ENCODE data around the gene ALAD.
A peak's percentile ranks its signal among the peaks of the same experiment; 100 is the strongest.
"Not testable (repeated sequence)": the region's sequence is repeated elsewhere in the genome, so short reads cannot be mapped to it uniquely, and the experiment has no call there.

The ALAD gene

DNA sequence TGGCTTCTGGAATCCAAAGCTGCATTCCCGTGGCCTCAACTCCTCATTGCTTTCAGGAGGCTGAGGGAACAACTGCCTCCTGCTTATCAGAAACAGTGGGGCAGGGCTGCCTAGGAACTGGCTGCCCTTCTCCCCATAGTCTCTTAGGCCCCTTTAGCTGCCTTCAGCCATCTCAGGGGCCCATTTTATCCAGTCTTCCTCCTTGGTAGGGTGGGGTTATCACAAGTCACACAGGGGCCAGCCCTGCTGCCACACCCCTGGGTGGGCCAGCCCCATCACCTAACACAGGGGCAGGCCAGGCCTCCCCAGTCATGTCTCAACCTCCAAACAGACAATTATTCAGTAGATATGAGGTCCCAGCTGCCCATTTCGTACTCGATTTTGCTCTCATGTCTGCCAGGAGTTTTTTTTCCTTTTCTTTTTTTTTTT is 3.9 kb downstream of the ALAD start:
- DNase-seq = no peak

DNA sequence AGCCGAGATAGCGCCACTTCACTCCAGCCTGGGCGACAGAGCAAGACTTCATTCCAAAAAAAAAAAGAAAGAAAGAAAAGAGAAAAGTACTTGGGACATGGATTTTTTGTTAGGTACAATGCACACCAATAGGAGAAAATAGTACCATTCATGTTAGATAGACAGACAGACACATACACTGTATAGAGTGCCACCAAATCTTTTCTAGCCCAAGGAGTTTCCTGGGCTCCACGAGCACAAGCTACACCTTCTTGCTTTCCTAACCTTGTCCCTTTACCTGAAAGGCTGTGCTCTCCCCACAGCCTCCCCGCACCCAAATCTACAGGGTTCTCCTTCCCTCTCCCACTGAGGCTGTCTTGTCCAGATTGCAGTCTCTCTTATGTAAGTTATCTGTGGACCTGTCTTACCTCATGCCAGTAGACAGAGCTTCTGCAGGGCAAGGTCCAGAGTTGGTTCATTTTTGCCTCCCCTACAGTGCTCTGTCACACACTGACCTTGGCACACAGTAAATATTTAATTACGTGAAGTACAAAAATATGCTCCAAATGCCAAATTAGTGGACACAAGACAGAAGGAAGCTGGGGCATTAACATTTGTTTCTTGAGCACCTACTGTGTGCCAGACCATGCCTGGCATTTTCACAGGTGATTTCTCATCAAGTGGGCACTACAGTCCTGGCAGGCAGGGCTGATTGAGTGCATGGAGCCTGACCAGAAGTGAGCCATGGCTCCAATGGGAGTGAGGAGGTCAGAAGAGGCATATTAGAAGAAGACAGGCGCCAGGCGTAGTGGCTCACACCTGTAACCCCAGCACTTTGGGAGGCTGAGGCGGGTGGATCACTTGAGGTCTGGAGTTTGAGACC is 5.9 kb downstream of the ALAD start:
- no peak for DNase-seq

DNA sequence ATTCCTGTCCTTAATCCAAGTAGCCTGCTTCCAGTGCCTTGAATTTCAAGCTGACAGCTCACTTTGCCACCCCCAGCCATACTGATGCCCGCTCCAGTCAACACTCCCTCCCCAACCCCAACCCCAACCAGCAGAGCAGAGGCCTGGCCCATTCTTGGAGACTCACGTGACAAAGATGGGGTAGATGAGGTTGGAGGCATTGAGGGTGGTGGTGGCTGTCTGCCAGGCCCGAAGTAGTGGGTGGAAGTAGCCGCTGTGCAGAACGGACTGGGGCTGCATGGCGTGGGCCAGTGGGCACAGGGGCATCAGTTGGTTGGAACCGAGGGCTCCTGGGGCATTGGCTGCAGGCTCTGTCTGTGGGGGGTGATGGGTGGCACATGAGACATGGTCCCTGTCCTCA is 7.8 kb downstream of the ALAD start:
- no peak for DNase-seq

DNA sequence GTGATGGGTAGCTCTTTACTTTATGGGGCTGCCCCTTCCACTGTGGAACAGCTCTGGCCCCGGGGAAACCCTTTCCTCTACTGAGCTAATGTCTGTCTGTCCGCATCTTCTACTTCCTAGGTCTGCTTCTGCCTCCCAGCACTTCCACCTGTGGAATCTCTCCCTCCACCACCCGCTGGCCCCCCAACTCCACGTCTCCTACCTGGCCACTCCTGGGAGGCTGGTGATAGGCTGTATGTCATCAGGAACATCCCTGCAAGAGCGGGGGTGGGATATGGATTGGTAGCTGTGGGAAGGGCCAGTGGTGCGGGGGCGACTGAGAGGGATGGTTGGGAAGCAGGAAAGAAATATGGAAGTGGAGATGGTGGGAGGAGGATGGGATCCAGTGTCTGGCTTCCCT is 9.2 kb downstream of the ALAD start:
- DNase-seq = no peak

DNA sequence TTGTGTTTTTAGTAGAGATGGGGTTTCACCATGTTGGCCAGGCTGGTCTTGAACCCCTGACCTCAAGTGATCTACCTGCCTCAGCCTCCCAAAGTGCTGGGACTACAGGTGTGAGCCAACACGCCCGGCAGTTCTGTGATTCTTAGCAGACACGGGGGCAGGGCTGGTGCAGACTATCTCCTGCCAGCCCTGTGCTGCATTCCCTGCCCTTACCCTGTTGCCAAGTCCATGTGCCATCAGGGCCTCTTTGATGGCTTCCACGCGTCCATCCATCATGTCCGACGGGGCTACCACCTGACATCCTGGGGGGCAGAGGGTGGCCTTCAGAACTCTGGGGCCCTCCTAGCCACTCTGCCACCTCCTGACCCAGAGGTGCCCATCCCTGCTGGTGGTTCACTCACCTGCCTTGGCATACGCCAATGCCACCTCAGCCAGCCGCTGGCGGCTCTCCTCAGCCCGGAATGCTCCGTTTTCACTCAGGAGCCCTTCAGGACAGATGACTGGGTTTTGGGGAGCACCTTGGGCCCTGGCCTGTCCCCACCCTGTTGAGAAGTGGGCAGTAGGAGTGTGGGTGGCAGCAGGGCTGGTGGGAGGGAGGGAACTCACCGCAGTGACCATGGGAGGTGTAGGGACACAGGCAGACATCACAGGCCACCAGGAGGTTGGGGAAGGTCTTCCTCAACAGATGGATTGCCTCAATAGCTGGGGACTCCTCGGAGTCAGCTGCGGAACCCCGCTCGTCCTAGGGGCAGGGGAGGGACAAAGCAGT is 10.7 kb downstream of the ALAD start:
- DNase-seq = no peak

DNA sequence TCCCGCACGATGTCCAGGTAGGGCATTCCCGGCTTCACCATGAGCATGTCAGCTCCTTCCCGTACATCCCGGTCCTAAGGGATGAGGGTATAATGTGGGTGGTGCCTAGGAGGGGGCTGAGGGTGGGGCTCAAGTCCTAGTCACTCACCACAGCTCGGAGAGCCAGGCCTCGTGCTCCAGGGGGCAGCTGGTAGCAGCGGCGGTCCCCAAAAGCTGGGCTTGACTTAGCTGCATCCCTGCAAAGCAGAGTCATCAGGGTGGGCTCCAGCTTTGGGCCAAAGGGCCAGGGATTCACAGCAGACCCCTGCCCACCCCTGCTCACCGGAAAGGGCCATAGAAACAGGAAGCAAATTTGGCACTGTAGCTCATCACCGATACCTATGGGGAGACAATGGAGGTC is 11.6 kb downstream of the ALAD start:
- DNase-seq = no peak

DNA sequence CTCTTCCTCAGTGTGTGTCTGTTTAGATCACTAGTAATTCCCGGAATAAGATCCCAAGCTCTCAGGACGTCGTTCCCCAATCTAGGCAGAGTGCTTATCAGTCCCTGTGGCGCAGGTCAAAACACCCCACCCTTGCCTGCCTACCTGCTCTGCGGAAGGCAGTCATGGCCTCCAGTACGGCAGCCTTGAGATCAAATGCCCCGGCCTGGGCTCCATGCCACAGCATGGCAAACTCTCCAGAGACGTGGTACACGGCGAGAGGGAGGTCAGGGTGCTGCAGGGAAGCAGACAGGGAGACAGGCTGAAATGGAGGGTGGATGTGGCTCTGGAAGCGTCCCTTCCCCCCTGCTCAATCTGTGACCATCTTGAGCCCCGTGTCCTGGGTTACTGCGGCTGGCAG is 12.3 kb downstream of the ALAD start:
- no peak for DNase-seq

DNA sequence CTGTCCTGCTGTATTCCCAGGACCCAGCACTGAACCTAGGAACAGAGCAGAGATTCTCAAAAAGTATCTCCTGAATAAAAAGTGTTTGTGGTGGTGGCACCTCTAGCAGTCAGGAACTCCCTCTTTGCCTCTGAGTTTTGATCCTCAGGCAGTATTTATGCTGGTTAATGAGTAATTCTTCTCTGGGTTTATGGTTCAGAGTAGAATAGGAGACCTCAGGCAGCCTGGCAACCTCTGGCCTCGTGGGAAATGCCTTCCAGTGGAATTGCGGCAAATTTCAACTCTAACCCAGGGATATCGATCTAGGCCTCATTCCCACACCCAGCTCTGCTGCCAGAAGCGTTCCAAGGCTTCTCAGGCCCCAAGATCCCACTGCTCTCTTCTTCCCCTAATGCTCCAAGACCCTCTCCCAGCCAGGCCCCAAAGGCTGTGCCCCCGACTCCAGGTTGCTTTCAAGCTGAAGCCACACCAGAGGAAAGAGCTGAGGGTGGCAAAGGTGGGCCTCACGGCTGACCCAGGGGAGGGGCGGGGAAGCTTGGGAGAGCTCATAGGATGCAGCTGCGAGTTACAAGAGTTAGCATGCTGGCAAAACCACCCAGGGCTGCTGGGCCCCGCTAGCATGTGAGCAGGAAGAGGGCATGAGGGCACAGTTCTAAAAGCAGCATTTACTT is 13.4 kb downstream of the ALAD start:
- no peak for DNase-seq

DNA sequence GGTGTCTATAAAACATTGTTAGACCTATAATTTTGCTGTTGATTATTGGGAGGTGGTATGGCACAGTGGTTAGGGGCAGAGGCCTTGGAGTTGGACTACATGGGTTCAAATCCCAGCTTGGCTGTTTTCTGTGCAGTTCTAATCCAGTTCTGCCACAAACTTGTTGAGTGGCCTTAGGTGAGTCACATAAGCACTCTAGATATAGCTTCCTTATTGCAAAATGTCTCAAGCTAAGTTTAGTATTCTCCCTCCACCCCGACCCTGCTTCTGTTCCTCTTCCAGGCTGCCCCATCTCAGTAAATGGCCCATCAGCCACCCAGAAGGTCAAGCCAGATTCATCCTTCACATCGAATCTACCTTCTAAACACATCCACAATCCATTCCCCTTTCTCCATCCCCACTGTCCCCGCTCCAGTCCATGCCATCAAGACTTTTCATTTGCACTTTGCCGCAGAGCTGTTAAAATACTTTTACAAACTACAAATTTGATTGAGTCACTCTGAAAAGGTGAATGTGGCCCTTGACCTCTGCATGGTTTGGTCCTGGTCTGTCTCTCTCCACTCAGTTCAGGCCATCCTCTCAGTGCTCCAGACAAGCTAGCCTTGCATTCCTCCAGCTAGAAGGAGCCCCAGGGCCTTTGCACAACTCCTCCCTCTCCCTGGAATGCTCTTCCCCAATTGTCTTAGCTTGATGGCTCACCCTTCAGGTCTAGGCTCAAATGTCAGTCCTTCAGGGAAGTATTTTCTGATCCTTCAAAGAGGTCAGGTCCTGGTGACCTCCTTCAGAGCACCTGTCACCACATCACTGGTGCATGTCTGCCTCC is 14.3 kb downstream of the ALAD start:
- no peak for DNase-seq

DNA sequence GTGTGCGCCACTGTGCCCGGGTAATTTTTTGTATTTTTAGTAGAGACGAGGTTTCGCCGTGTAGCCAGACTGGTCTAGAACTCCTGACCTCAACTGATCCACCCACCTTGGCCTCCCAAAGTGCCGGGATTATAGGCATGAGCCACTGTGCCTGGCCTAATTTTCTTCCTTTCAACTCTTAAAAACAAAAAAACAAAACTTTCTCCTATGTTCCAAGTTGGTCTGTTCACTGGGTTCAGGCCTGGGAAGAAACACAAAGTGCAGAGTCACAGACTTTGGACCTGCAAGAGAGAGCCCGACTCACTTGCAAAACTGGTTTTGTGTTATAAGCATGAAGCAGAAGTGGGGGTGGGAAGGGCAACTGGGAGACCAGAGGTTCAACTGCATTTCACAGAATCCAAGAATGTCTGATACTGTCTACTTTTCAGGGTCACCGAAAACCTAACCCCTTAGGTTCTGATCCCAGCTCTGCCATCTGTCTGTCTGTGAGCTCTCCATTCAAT is 19.1 kb downstream of the ALAD start:
- no peak for DNase-seq

DNA sequence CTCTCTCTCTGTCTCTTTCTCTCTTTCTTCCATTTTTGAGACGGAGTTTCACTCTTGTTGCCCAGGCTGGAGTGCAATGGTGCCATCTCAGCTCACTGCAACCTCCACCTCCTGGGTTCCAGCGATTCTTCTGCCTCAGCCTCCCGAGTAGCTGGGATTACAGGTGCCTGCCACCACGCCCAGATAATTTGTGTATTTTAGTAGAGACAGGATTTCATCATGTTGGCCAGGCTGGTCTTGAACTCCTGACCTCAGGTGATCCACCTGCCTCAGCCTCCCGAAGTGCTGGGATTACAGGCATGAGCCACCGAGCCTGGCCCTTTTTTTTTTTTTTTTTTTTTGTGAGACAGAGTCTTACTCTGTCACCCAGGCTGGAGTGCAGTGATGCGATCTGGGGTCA is 19.6 kb downstream of the ALAD start:
- DNase-seq = not testable (repeated sequence)

DNA sequence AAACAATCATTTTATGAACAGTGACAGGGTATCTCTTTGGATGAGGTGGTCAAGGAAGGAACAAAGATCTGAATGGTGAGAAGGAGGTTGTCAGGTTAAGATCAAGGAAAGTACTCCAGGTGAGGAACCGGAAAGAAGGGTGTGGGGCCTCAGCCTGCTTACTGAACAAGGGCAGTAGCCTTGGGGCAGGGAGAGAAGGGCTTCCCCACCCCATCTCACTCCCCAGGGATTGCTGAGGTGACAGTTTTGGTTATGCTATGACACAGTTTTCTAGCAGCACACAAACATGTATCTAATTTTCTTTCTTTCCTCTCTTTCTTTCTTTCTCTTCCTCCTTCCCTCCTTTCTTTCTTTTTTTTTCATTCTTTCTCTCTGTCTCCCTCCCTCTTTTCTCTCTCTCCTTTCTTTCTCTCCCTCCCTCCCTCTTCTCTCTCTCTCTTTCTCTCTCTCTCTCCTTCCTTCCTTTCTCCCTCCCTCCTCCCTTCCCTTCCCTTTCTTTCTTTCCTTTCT is 20.2 kb downstream of the ALAD start:
- DNase-seq = no peak

DNA sequence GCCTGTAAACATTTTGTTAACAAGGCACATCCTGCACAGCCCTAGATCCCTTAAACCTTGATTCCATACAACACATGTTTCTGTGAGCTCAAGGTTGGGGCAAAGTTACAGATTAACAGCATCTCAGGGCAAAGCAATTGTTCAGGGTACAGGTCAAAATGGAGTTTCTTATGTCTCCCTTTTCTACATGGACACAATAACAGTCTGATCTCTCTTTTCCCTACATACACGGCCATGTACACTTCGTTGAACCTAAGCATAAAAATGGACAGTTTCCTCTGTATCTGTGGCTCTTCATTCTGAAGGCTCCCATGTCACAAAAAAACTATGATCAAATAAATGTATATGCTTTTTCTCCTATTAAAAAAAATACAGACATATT is 21.3 kb downstream of the ALAD start:
- not testable (repeated sequence) for DNase-seq

DNA sequence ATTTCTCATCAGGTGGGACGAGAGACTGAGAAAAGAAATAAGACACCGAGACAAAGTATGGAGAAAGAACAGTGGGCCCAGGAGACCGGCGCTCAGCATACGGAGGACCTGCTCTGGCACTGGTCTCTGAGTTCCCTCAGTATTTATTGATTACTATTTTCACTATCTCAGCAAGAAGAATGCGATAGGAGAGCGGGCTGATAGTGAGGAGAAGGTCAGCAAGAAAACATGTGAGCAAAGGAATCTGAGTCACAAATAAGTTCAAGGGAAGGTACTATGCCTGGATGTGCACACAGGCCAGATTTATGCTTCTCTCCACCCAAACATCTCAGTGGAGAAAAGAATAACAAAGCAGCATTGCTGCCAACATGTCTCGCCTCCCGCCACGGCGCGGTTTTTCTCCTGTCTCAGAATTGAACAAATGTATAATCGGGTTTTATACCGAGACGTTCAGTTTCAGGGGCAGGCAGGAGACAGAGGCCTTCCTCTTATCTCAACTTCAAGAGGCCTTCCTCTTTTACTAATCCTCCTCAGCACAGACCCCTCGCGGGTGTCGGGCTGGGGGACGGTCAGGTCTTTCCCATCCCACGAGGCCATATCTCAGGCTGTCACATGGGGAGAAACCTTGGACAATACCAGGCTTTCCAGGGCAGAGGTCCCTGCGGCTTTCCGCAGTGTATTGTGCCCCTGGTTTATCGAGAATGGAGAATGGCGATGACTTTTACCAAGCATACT is 21.8 kb downstream of the ALAD start:
- DNase-seq = not testable (repeated sequence)

DNA sequence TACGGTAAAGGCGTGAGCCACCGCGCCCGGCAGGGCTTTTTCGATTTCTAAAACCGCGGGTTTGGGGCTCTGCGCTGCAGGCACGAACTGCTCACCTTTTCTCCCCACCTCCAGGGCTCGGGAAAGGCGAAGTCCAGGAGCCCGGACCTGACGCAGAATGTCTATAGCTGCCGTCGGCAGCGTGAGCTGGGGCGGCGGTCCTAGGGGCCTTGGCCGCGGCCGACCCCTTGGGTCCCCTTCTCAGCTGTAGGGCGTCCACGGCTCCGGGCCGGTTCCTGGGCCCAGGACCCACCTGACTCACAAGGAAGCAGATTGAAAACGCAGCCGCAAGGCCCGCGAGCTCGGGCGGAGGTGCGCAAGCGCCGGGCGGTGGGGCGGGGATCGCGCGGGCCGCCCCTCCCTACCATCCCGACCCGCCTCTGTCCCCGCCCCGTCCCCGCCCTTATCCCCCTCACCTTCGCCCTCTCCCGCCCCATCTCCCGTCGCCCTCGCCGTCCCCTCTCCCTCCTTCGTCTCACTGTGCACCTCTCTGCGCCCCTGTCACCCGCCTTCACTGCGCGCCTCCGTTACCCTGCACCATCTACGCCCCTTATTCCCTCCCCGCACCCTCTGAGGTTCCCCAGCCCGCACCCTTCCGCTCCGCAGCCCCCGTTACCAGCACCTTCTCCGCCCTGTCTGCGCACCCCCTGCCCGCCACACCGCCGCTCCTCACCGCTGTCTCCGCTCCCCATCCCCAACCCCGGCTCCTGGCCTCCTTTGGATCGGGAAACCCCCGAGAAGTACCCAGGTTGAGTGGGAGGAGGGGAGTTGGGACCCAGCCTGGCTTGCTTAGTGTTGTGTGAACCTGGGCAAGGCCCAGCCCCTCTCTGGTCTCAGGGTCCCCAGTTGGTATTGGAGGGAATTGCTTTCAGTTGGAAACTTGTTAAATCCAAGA is 24.2 kb downstream of the ALAD start, which contains the start of gene HDHD3:
Gene HDHD3 (minus strand): TSS at position 353 of the 934 bp plus-strand sequence. CDS start 2,632 bp downstream, outside the sequence.
- DNase-seq = peak; percentile 66

DNA sequence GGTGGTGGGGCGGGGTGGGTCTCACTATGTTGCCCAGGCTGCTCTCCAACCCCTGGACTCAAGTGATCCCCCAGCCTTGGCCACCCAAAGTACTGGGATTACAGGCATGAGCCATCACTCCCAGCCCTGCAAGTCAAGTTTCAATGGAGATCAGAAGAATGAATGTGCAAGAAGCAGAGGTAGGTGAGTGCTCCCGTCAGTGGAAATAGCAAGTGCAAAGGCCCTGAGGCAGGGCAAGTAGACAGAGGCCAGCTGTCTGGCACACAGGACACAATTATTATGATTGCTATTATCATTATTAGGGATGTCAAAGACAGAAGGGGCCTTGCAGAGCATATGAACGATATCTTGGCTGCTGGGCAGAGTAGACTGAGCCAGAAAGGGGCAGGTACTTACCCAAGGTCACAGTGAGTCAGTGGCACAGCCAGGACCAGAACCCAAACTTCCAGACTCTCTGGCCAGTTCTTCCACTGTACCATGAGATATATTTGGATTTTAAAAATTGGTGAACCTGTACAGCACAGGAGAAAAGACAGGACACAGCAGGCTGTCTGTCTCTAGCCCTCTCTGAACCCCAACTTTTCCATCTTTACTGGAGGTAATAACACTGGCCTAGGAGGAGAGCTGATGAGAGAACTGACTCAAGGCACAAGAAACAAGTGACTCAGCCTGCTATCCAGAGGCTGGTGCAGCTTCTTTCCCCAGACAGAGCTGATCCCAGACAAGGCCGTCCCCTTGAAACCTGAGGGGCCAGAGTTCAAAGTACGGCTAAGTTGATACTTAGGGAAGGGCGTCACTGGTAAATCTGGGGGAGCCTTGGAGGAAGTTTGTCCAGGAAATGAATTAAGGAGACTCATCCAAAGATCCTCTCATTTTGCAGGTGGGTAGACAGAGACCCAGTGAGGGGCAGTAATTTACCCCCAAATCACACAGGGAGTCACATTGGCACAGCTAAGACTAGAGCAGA is 25.7 kb downstream of the ALAD start:
- DNase-seq = no peak

DNA sequence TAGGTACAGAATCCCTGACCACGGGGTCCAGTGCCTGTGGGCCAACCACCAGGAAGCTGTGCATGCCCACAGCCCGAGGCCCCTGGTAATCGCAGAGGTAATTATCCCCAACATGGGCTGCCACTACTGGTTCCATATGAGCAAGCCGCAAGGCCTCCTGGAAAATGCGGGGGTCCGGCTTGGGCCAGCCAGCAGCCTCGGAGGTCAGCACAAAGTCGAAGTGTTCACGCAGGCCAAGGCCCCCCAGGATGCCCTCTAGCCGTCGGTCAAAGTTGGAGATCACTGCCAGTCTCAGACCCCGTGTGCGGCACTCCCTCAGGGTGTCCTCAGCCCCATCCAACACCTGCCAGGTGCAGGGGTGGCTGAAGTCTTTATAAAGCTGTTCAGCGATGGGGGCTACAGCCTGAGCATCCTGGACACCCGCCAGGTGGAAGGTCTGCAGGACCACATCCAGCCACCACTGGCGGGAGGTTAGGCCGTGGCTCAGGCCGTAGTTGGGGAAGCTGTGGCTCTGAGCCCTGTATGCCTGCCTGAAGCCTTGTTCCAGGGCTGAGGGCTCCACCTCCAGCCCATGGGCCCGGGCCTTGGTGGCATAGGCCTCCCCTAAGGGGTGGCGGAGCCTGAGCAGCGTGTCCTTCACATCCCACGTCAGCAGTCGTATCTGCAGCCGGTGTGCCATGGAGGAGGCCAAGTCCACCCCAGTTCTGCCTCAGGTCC is 27.2 kb downstream of the ALAD start:
- no peak for DNase-seq

DNA sequence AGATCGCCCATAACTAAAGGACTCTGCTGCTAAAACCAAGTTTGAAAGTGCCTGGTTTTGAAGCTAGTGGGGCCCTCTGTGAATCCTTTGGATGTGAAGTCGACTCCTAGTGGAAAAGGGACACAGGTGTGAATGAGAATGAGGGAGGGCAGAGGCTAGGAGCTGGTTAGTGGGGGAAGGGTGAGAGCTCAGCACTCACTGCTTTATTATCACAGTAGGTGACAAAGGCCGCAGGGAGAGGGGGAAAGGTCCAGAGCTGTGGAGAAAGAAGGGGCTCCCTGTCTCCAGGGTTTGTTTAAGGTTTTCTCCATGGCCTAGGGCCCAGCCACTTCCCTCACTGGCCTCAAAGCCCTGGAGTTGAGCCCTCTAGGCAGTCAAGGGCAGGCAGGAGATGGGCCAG is 27.8 kb downstream of the ALAD start:
- no peak for DNase-seq

Data from NCI-H2227 treated with DMSO at 0.1 percent for 48 hours (cell line).